ENCODE measurements around the gene ASTL. TPM values are rescaled to one million over a fixed set of nuclear protein-coding genes. Genes with fewer than 3 reads are reported as not detected.

ASTL gene
- total RNA-seq, 1 experiment from 2014 or later = not detected

DNA sequence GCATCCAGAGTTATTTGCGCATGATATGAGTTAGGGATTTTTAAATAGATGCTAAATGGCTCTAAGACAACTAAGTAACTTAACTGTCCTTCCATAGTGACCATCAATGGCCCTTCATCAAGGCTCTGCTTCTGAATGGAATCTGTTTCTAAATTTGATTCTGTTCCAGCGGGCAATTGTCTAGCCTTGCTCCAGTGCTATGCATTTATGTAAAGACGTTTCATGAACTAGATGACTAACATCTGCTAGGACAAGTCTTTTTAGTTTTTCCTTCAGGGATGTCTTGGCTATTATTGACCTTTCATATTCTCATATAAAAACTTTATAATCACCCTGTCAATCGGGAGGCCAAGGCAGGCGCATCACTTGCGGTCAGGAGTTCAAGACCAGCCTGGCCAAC is 9.8 kb downstream of the ASTL start:
- Histone ChIP-seq H3K4me2 (ENCODE audit: low read length) (no peak overlapping the region), H3K27me3 (ENCODE audit: low read length) (no peaks in the 10 kb centered on the region), H3K4me3 (ENCODE audit: low read length) (no peak overlapping the region), H3K9ac (ENCODE audit: low read length) (no peak overlapping the region), H2AFZ (ENCODE audit: low read length) (no peak overlapping the region), H3F3A (ENCODE audit: low read length, unreplicated experiment) (no peaks in the 10 kb centered on the region), H3K4me1 (ENCODE audit: insufficient read depth, low read length) (peaks cover 3% of the 10 kb centered on the region; the same call in 1 of the 2 replicates), H4K20me1 (ENCODE audit: low read length) (no peaks in the 10 kb centered on the region), H3K9me2 (replicated peaks; ENCODE audit: low read length) (no peaks in the 10 kb centered on the region), H3K36me3 (ENCODE audit: low read depth, low read length) (no peaks in the 10 kb centered on the region), H3K79me2 (ENCODE audit: low read length) (no peaks in the 10 kb centered on the region), H3K27ac (ENCODE audit: low read length) (no peak overlapping the region), H3K9me3 (ENCODE audit: low read length) (no peaks in the 10 kb centered on the region)
- POLR2A ChIA-PET (ENCODE audit: unreplicated experiment) = no interaction called here
- TF ChIP-seq, protein P1, sequence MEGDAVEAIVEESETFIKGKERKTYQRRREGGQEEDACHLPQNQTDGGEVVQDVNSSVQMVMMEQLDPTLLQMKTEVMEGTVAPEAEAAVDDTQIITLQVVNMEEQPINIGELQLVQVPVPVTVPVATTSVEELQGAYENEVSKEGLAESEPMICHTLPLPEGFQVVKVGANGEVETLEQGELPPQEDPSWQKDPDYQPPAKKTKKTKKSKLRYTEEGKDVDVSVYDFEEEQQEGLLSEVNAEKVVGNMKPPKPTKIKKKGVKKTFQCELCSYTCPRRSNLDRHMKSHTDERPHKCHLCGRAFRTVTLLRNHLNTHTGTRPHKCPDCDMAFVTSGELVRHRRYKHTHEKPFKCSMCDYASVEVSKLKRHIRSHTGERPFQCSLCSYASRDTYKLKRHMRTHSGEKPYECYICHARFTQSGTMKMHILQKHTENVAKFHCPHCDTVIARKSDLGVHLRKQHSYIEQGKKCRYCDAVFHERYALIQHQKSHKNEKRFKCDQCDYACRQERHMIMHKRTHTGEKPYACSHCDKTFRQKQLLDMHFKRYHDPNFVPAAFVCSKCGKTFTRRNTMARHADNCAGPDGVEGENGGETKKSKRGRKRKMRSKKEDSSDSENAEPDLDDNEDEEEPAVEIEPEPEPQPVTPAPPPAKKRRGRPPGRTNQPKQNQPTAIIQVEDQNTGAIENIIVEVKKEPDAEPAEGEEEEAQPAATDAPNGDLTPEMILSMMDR (conservative IDR thresholded peaks at IDR 0.05; ENCODE audit: low read depth, low read length) = no peak
- TF ChIP-seq EZH2phosphoT487 (IDR thresholded peaks at IDR 0.05; ENCODE audit: borderline replicate concordance, low read length) (no peak), EZH2 (IDR thresholded peaks at IDR 0.05; ENCODE audit: low read length, unreplicated experiment) (no peak)
- no TSS peak for BruUV-seq (replicated peaks)
- no peak for ATAC-seq
- intact Hi-C loops (cut with micrococcal nuclease) = no loop called here
- CTCF ChIA-PET = no interaction called here
- DNase-seq = no peak

DNA sequence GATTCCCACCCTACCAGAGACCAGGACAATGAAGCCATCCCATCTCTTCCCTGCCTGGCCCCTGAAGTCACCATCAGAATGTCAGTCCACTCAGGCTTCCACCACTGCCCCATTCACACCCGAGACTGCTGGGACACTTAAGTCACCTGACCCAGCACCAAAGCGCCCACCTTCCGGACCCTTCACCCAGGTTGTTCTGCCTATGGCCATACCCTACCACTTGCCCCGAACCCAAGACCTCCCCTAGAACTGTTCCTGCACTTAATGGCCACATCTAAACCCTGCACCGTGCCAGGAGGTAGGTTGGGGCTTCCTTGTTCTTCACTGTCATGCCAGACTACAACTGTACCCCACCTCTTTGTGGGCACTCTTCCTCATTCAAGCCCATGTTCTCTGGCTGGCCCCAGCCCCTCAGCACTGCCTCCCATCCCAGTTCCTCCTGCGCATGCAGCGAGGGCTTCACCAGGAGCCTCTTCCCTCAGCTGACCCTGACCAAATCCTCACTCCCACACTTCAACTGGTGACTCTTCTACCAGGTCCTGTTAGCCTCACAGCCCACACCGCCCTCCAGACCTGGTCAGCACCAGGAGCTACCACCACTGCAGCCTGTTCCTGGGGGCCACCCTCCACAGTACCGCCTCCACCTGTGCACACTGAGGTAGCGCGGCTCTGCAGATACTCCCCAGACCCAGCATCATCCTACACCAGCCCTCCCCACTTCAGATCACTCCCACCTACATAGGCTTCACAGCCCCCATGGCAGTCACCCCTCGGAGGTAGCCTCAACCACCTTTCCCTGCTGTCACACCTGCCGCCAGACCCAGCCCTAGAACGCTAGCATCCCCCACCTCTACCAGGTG is 13.7 kb downstream of the ASTL start:
- no peaks in the 10 kb centered on the region for H3K4me1 ChIP-seq (ENCODE audit: insufficient read depth, low read length)
- no peak overlapping the region for H2AFZ ChIP-seq (ENCODE audit: low read length)
- no peak overlapping the region for H3K27ac ChIP-seq (ENCODE audit: low read length)
- ATAC-seq (no peak), DNase-seq (no peak)
- H4K20me1 ChIP-seq (ENCODE audit: low read length) = no peaks in the 10 kb centered on the region
- H3K4me2 ChIP-seq (ENCODE audit: low read length) = no peak overlapping the region
- no peaks in the 10 kb centered on the region for H3K36me3 ChIP-seq (ENCODE audit: low read depth, low read length)
- POLR2A ChIA-PET (ENCODE audit: unreplicated experiment) = no interaction called here
- H3K4me3 ChIP-seq (ENCODE audit: low read length) = no peak overlapping the region
- intact Hi-C loops (cut with micrococcal nuclease) = no loop called here
- no peaks in the 10 kb centered on the region for H3K9me2 ChIP-seq (replicated peaks; ENCODE audit: low read length)
- CTCF ChIA-PET = no interaction called here
- H3K9me3 ChIP-seq (ENCODE audit: low read length) = no peaks in the 10 kb centered on the region
- H3K27me3 ChIP-seq (ENCODE audit: low read length) = peaks cover 23% of the 10 kb centered on the region
- H3F3A ChIP-seq (ENCODE audit: low read length, unreplicated experiment) = no peaks in the 10 kb centered on the region
- TF ChIP-seq, protein P1 (conservative IDR thresholded peaks at IDR 0.05; ENCODE audit: low read depth, low read length) = no peak
- TF ChIP-seq EZH2phosphoT487 (IDR thresholded peaks at IDR 0.05; ENCODE audit: borderline replicate concordance, low read length) (no peak), EZH2 (IDR thresholded peaks at IDR 0.05; ENCODE audit: low read length, unreplicated experiment) (no peak)
- BruUV-seq (replicated peaks) = no TSS peak
- no peak overlapping the region for H3K9ac ChIP-seq (ENCODE audit: low read length)
- H3K79me2 ChIP-seq (ENCODE audit: low read length) = no peaks in the 10 kb centered on the region

DNA sequence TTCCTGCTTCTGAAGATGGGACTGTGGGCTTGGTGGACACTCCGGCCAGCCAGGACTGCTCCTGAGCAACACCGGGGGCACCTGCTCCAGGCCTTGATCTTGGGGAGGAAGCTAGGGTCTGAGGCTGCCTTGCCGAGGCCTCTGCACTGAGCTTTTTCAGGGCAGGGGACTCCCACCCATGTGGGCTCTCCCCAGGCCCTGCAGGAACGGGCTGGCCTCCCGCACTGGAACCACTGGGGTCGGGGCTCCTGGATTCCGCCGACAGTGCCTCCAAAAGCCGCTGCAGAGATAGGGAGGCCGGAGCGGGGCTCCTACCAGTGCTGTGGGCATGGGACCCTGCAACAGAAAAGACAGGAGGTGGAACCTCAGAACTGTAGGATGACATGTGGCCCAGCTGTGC is 14.4 kb downstream of the ASTL start:
- H3K9ac ChIP-seq (ENCODE audit: low read length) = no peak overlapping the region
- H3K27me3 ChIP-seq (ENCODE audit: low read length) = peaks cover 27% of the 10 kb centered on the region

More for the DNA sequence above, 14.4 kb downstream of the ASTL start:
- no peaks in the 10 kb centered on the region for H3F3A ChIP-seq (ENCODE audit: low read length, unreplicated experiment)
- ChIA-PET POLR2A (ENCODE audit: unreplicated experiment) (no interaction called here), CTCF (no interaction called here)
- TF ChIP-seq EZH2phosphoT487 (IDR thresholded peaks at IDR 0.05; ENCODE audit: borderline replicate concordance, low read length) = no peak
- TF ChIP-seq, protein P1 (conservative IDR thresholded peaks at IDR 0.05; ENCODE audit: low read depth, low read length) = no peak
- H3K4me2 ChIP-seq (ENCODE audit: low read length) = no peak overlapping the region
- ATAC-seq (no peak), DNase-seq (no peak)
- no peaks in the 10 kb centered on the region for H4K20me1 ChIP-seq (ENCODE audit: low read length)
- H3K9me3 ChIP-seq (ENCODE audit: low read length) = no peaks in the 10 kb centered on the region
- no TSS peak for BruUV-seq (replicated peaks)
- intact Hi-C loops (cut with micrococcal nuclease) = no loop called here
- H3K79me2 ChIP-seq (ENCODE audit: low read length) = no peaks in the 10 kb centered on the region
- no peak overlapping the region for H2AFZ ChIP-seq (ENCODE audit: low read length)
- H3K4me3 ChIP-seq (ENCODE audit: low read length) = no peak overlapping the region
- H3K36me3 ChIP-seq (ENCODE audit: low read depth, low read length) = no peaks in the 10 kb centered on the region
- H3K27ac ChIP-seq (ENCODE audit: low read length) = no peak overlapping the region
- no peaks in the 10 kb centered on the region for H3K4me1 ChIP-seq (ENCODE audit: insufficient read depth, low read length)
- H3K9me2 ChIP-seq (replicated peaks; ENCODE audit: low read length) = no peaks in the 10 kb centered on the region

Measured in PC-3 (cell line).